HepG2 (cell line): Measurements from ENCODE around the gene CUL9. TPM values are rescaled to one million over a fixed set of nuclear protein-coding genes. Genes with fewer than 3 reads are reported as not detected.

ENCODE experiments used
- ATAC-seq: fragments of 200-7000 bp; cut with Tn5 transposase; 3 replicates; pipeline ENCODE4 v1.9.1; 2020; ENCODE audit warnings: mild to moderate bottlenecking, moderate library complexity
- BruUV-seq: library from RNA; stranded (reverse); fragments of 400-500 nt; replicated peaks from 2 replicates; lab custom pipeline; 2021; lab: Mats Ljungman, UMichigan
- CTCF ChIA-PET: fragments of 300-600 bp; formaldehyde crosslinking; extraction: SDS; loops from one replicate; lab custom pipeline; 2021; ENCODE audit warnings: low total read pairs, inconsistent platforms, low intra/inter-chr PET ratio; lab: Yijun Ruan, JAX
- POLR2A ChIA-PET: fragments of 350-600 bp; sonication (Branson Sonifier 250); formaldehyde crosslinking; loops from one replicate; lab custom pipeline; 2020; ENCODE audit warnings: antibody characterized with exemption, inconsistent platforms; lab: Yijun Ruan, JAX
- DNase-seq: peaks from one replicate; pipeline ENCODE4 v3.0.0-alpha.2; 2015; ENCODE audit warnings: low spot score
- FAIRE-seq: peaks from 3 replicates; lab custom pipeline; 2011; peaks lifted over from hg19 to GRCh38; lab: Jason Lieb, UNC
- H2AFZ ChIP-seq: one replicate; pipeline ENCODE4 v1.6.1; 2011; ENCODE audit warnings: low read length, inconsistent platforms
- H3K27ac ChIP-seq: fragments of 300-600 bp; 3 replicates; pipeline ENCODE4 v1.8.0; 2011; ENCODE audit warnings: mixed run types, mild to moderate bottlenecking, mixed read lengths, low read length, inconsistent platforms; ENCODE audit not compliant: insufficient read depth; ENCODE audit errors: extremely low read length
- H3K27me3 ChIP-seq, 2 experiments: fragments of 200-600 bp in 1 of 2; 2 replicates in 1 of 2; 3 replicates in 1 of 2; pipeline versions ENCODE4 v1.6.0 to v1.8.0; 2011; ENCODE audit warnings: low read length in 2 of 2, mild to moderate bottlenecking in 2 of 2, moderate library complexity in 2 of 2, inconsistent platforms in 1 of 2; ENCODE audit not compliant: insufficient read depth in 2 of 2, control insufficient read depth in 1 of 2
- H3K36me3 ChIP-seq, 2 experiments: fragments of 200-600 bp in 1 of 2; replicated peaks in 1 of 2; 2 replicates in 1 of 2; 3 replicates in 1 of 2; pipeline versions ENCODE4 v1.5.1 to v1.8.0; 2011; ENCODE audit warnings: low read length in 2 of 2, inconsistent platforms in 1 of 2; ENCODE audit not compliant: insufficient read depth in 2 of 2, control insufficient read depth in 1 of 2
- H3K4me1 ChIP-seq: 2 replicates; pipeline ENCODE4 v1.5.1; 2012; ENCODE audit warnings: low read length, inconsistent platforms; ENCODE audit not compliant: insufficient read depth
- H3K4me2 ChIP-seq: 2 replicates; pipeline ENCODE4 v1.6.0; 2011; ENCODE audit warnings: low read depth, low read length, inconsistent platforms
- H3K4me3 ChIP-seq, 3 experiments: fragments of 200-600 bp in 1 of 3; sonication (generic), shearing (Covaris generic) in 1 of 3; replicated peaks in 1 of 3; 2 replicates each; pipeline ENCODE4 v1.5.1; 2011 to 2016; ENCODE audit warnings: low read length in 3 of 3, inconsistent platforms in 2 of 3, low read depth in 2 of 3, mild to moderate bottlenecking in 2 of 3, control low read depth in 1 of 3, mixed read lengths in 1 of 3; ENCODE audit not compliant: insufficient read depth in 1 of 3
- H3K79me2 ChIP-seq: one replicate; pipeline ENCODE4 v1.6.1; 2011; ENCODE audit warnings: low read length, inconsistent platforms; ENCODE audit not compliant: insufficient read depth
- H3K9ac ChIP-seq: 2 replicates; pipeline ENCODE4 v1.6.0; 2011; ENCODE audit warnings: mild to moderate bottlenecking, low read depth, low read length, inconsistent platforms; ENCODE audit not compliant: insufficient read depth
- H3K9me3 ChIP-seq: 2 replicates; pipeline ENCODE4 v1.5.1; 2012; ENCODE audit warnings: mild to moderate bottlenecking, low read length
- H4K20me1 ChIP-seq: 2 replicates; pipeline ENCODE4 v1.6.0; 2011; ENCODE audit warnings: inconsistent platforms, mild to moderate bottlenecking, low read length, moderate library complexity; ENCODE audit not compliant: insufficient read depth
- BCL3 ChIP-seq: sonication (generic); formaldehyde crosslinking; IDR thresholded peaks from 2 replicates; pipeline ENCODE4 v1.5.1; 2020; ENCODE audit warnings: mild to moderate bottlenecking, missing genetic modification reagents, moderate library complexity
- CREB1 ChIP-seq, 2 experiments: fragments of 450-650 bp in 1 of 2; IDR thresholded peaks; 2 replicates each; pipeline ENCODE4 v1.6.1; 2016 to 2017; ENCODE audit warnings: control low read depth in 1 of 2, mild to moderate bottlenecking in 1 of 2, missing compliant biosample characterization in 1 of 2, missing genetic modification characterization in 1 of 2
- DBP ChIP-seq: sonication (generic); formaldehyde crosslinking; IDR thresholded peaks from 2 replicates; pipeline ENCODE4 v1.4.0; 2020; ENCODE audit warnings: missing genetic modification reagents; ENCODE audit errors: not compliant biosample characterization
- SNAPC5 ChIP-seq: sonication (generic); formaldehyde crosslinking; IDR thresholded peaks from 2 replicates; pipeline ENCODE4 v1.8.1; 2023; ENCODE audit warnings: mild to moderate bottlenecking, missing genetic modification reagents, borderline replicate concordance
- ZNF280D ChIP-seq: sonication (generic); formaldehyde crosslinking; IDR thresholded peaks from 2 replicates; pipeline ENCODE4 v1.5.1; 2020; ENCODE audit warnings: mild to moderate bottlenecking, missing genetic modification reagents
- ZNF558 ChIP-seq: sonication (generic); formaldehyde crosslinking; IDR thresholded peaks from 2 replicates; pipeline ENCODE4 v1.9.0; 2022; ENCODE audit warnings: mild to moderate bottlenecking, missing genetic modification reagents, borderline replicate concordance
- ZNF574 ChIP-seq: sonication (generic); formaldehyde crosslinking; IDR thresholded peaks from 2 replicates; pipeline ENCODE4 v1.4.0; 2020; ENCODE audit warnings: missing genetic modification reagents
- whole genome bisulfite sequencing: methylation state at CpG from one replicate; pipeline ENCODE4 v1.1.6; 2017; ENCODE audit warnings: low lambda C conversion rate; 5-methylcytosine and 5-hydroxymethylcytosine counted together
- in situ Hi-C: cut with HindIII; loops from 2 replicates; pipeline ENCODE4 v1.10.0; 2017; ENCODE audit warnings: low pct_unique_long_range_greater_than_20kb; ENCODE audit not compliant: extremely low pct_ligation_motif_present
- intact Hi-C: fragments of 100-400 bp; cut with micrococcal nuclease; formaldehyde crosslinking; loops from one replicate; pipeline ENCODE4 v1.10.0; 2022; ENCODE audit not compliant: unreplicated experiment
- polyA plus RNA-seq, 8 experiments: library from polyadenylated mRNA; depleted of rRNA in 3 of 8; stranded (reverse) in 7 of 8; unstranded in 1 of 8; fragments of >200 nt; fragmentation: Illumina TruSeq in 4 of 8; extraction: Trizol in 4 of 8; gene quantifications; 2 replicates each; pipeline versions ENCODE4 v1.2.1 to v1.2.3, GENCODE V29; 2011 to 2016; ENCODE audit warnings: low read depth in 4 of 8, missing spikeins in 1 of 8, mixed read lengths in 1 of 8; ENCODE audit not compliant: insufficient read depth in 1 of 8
- total RNA-seq, 5 experiments: library from RNA; depleted of rRNA; stranded (reverse); fragments of >200 nt; fragmentation: Illumina TruSeq; extraction: Trizol; gene quantifications; 2 replicates each; pipeline ENCODE4 v1.2.3, GENCODE V29; 2016; ENCODE audit warnings: low read depth in 1 of 5

Gene CUL9
- total and polyA plus RNA-seq, 2 of the 13 experiments (the other 11 are each of a cell fraction or from before 2014, with no cell fraction given) = 11.4 to 13.7 TPM

- Histone ChIP-seq H3K79me2 (no peaks in the 10 kb centered on the region), H3K4me2 (no peak overlapping the region), H3K27ac (no peak overlapping the region), H3K9me3 (no peaks in the 10 kb centered on the region), H2AFZ (no peak overlapping the region), H4K20me1 (no peaks in the 10 kb centered on the region), H3K36me3 (peaks cover 6 to 7% of the 10 kb centered on the region in 2 experiments; a peak in 3 of 5 replicates), H3K4me3 (no peak overlapping the region), H3K4me1 (peaks cover 8% of the 10 kb centered on the region), H3K9ac (no peak overlapping the region), H3K27me3 (no peaks in the 10 kb centered on the region)
- DNase-seq = no peak
- POLR2A ChIA-PET = no interaction called here
- no peak for TF ChIP-seq SNAPC5 (CRISPR knock-in tag)
- TF ChIP-seq ZNF280D (CRISPR knock-in tag) = no peak
- no peak for TF ChIP-seq ZNF574 (CRISPR knock-in tag)
- TF ChIP-seq ZNF558 (CRISPR knock-in tag) = no peak
- no peak for TF ChIP-seq BCL3 (CRISPR knock-in tag)
- TF ChIP-seq DBP (CRISPR knock-in tag) = no peak
- TF ChIP-seq CREB1 (IDR thresholded peaks at IDR 0.05) = no peak
- TF ChIP-seq CREB1 (CRISPR knock-in tag; IDR thresholded peaks at IDR 0.05) = no peak
- no peak for FAIRE-seq
- ATAC-seq = no peak
- CTCF ChIA-PET = no interaction called here
- intact Hi-C loops = no loop called here
- WGBS = 98% methylated on average over 10 of the region's 10 CpGs
- in situ Hi-C loops = no loop called here
- no TSS peak for BruUV-seq
These were observed 6.4 kb downstream of the CUL9 start for GRCh38 chr6:43188426-43188825.
